IPS-18a (cell line): Measurements from ENCODE around the gene GHRL.
"Not testable (repeated sequence)": the region's sequence is repeated elsewhere in the genome, so short reads cannot be mapped to it uniquely, and the experiment has no call there.

Experiments
- H3K27ac ChIP-seq: one replicate; pipeline ENCODE4 v1.5.1; 2013; ENCODE audit warnings: low read length
- H3K27me3 ChIP-seq: one replicate; pipeline ENCODE4 v1.6.1; 2013; ENCODE audit warnings: mild to moderate bottlenecking, low read length; ENCODE audit not compliant: control insufficient read depth, insufficient read depth
- H3K36me3 ChIP-seq: one replicate; pipeline ENCODE4 v1.6.1; 2013; ENCODE audit warnings: low read depth, low read length; ENCODE audit not compliant: control insufficient read depth
- H3K4me1 ChIP-seq: one replicate; pipeline ENCODE4 v1.6.1; 2013; ENCODE audit warnings: low read depth, low read length; ENCODE audit not compliant: control insufficient read depth
- H3K4me3 ChIP-seq: one replicate; pipeline ENCODE4 v1.5.1; 2013; ENCODE audit warnings: low read length
- H3K9ac ChIP-seq: one replicate; pipeline ENCODE4 v1.6.1; 2013; ENCODE audit warnings: mild to moderate bottlenecking, low read length, moderate library complexity
- H3K9me3 ChIP-seq: one replicate; pipeline ENCODE4 v1.6.1; 2013; ENCODE audit warnings: low read depth, low read length; ENCODE audit not compliant: control insufficient read depth

Gene GHRL

DNA sequence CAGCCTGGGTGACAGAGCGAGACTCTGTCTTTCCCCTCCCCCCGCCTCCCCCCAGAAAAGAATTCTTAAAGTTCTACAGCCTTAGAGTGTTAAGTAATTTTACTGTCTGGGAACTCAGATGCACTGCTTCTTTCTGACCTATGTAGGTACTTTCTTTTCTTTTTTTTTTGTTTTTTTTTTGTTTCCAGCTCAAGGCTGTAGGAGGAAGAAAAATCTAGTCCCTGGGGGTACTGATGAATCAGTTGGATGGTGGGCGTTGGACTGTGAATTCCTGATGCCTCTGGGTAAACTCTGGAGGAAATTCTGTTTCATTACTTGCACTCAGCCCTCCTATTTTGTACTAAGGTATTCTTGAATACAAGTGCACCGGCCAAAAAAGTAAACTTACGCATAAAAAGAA lies 10.8 kb downstream of the GHRL start:
- Histone ChIP-seq H3K36me3 (peaks cover 43% of the 10 kb centered on the region), H3K4me1 (peaks cover 6% of the 10 kb centered on the region)

DNA sequence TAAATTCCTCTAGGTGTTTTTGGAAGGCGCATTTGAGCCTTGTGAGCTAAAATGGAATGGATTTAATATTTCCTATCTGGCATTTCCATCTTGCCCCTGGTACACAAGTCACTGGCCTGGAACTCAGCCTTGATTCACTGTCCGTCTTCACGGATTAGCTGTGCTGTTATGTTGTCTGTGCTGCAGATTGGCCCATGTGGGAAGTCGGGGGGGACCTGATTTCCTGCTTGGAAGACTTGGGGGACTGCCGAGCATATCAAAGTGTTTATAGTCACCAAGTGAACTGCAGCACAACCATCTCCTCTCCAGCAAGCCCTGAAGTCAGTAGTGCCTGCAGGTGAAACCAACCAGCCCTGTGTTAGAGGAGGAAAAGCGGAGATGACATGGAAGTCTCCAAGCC lies 12.2 kb downstream of the GHRL start:
- Histone ChIP-seq H3K27ac (no peak overlapping the region), H3K36me3 (peaks cover 45% of the 10 kb centered on the region), H3K4me1 (no peaks in the 10 kb centered on the region), H3K4me3 (no peak overlapping the region), H3K9me3 (no peaks in the 10 kb centered on the region), H3K9ac (no peak overlapping the region), H3K27me3 (no peaks in the 10 kb centered on the region)

More for the DNA sequence above, 10.8 kb downstream of the GHRL start:
- H3K4me3 ChIP-seq = no peak overlapping the region
- no peak overlapping the region for H3K9ac ChIP-seq
- no peaks in the 10 kb centered on the region for H3K27me3 ChIP-seq
- no peaks in the 10 kb centered on the region for H3K9me3 ChIP-seq
- no peak overlapping the region for H3K27ac ChIP-seq

GRCh38 chr3:10280177-10280529 lies 12.6 kb downstream of the GHRL start:
- no peaks in the 10 kb centered on the region for H3K9me3 ChIP-seq
- no peaks in the 10 kb centered on the region for H3K27me3 ChIP-seq

GRCh38 chr3:10279384-10280176 lies 13.2 kb downstream of the GHRL start:
- no peak overlapping the region for H3K27ac ChIP-seq
- H3K4me1 ChIP-seq = no peaks in the 10 kb centered on the region
- no peak overlapping the region for H3K9ac ChIP-seq
- H3K36me3 ChIP-seq = peaks cover 45% of the 10 kb centered on the region
- no peaks in the 10 kb centered on the region for H3K27me3 ChIP-seq
- H3K9me3 ChIP-seq = no peaks in the 10 kb centered on the region
- no peak overlapping the region for H3K4me3 ChIP-seq

More at GRCh38 chr3:10280177-10280529, 12.6 kb downstream of the GHRL start:
- H3K36me3 ChIP-seq = peaks cover 45% of the 10 kb centered on the region
- no peak overlapping the region for H3K9ac ChIP-seq
- H3K4me3 ChIP-seq = no peak overlapping the region
- no peak overlapping the region for H3K27ac ChIP-seq
- no peaks in the 10 kb centered on the region for H3K4me1 ChIP-seq

DNA sequence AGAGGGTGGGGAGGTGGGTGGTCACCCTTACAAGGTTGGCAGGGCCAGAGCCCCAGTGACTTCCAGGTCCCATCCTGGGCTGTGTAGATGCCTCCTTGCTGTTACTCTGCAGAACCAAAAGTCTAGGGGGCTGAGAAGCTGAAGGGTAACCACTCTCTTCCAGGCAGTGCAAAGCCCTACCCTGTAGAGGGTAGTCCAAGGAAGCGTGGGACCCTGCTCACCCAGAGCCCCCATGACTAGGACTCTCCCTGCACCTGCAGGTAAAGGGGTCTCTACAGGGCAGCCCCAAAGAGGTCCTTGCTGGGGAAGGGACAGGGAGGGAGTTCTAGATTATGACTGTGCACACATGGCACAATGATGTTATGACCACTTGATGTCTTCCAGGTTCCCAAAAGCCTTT lies 14.2 kb downstream of the GHRL start:
- Histone ChIP-seq H3K4me3 (no peak overlapping the region), H3K27me3 (no peaks in the 10 kb centered on the region), H3K4me1 (no peaks in the 10 kb centered on the region), H3K27ac (no peak overlapping the region), H3K9ac (no peak overlapping the region), H3K9me3 (no peaks in the 10 kb centered on the region), H3K36me3 (peaks cover 43% of the 10 kb centered on the region)

DNA sequence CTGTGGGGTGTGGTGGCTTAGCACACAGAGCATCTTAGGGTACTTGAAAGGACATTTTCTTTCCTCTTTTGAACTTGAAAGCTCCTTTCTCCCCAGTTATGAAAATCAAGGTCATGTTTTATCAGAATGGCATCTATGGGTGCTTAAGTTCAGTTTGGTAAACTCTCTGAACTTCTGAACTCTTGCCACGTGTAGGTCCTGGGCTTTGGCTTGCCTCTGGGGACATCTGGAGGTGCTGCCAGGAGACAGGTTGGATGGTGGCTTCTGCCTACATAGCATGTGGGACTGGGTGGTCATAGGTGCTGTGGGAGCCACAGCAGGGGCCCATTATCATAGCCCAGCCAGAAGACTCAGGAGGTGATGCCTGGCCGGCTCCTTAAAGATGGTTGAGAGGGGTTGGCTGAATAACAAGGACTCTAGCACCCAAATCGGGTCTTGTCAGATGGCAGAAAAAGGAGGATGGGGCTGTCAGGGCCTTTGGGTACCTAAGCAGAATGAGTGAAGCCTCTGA lies 15.6 kb downstream of the GHRL start:
- H3K4me3 ChIP-seq = no peak overlapping the region
- H3K27ac ChIP-seq = no peak overlapping the region
- H3K4me1 ChIP-seq = no peaks in the 10 kb centered on the region
- no peaks in the 10 kb centered on the region for H3K9me3 ChIP-seq
- peaks cover 37% of the 10 kb centered on the region for H3K36me3 ChIP-seq
- H3K27me3 ChIP-seq = no peaks in the 10 kb centered on the region
- H3K9ac ChIP-seq = no peak overlapping the region

DNA sequence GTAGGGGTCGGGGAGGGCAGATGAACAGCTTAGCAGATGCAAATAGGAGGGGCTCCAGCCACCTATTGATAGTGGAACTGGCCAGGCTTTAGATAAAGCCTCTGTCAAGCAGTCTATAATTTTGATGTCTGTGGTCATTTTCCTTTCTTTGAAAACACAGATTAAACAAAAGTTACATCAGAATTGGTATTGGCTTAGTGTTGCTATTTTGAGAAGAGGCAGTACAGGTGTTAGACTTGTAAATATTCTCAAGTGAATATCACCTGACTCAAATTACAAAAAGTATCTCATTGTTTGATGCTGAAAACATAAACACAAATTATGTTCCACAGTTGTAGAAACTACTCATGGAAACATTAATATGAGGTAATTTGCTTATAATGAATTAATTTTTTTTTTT lies 18.1 kb downstream of the GHRL start:
- Histone ChIP-seq H3K9ac (no peak overlapping the region), H3K4me1 (no peaks in the 10 kb centered on the region), H3K27ac (no peak overlapping the region), H3K9me3 (no peaks in the 10 kb centered on the region), H3K4me3 (no peak overlapping the region), H3K27me3 (no peaks in the 10 kb centered on the region), H3K36me3 (peaks cover 37% of the 10 kb centered on the region)

- Histone ChIP-seq H3K36me3 (peaks cover 35% of the 10 kb centered on the region), H3K4me1 (no peaks in the 10 kb centered on the region)
Measured at GRCh38 chr3:10273702-10274305, 18.9 kb downstream of the GHRL start.

GRCh38 chr3:10272977-10273376 lies 19.8 kb downstream of the GHRL start:
- Histone ChIP-seq H3K9me3 (no peaks in the 10 kb centered on the region), H3K27me3 (no peaks in the 10 kb centered on the region), H3K27ac (no peak overlapping the region), H3K4me1 (no peaks in the 10 kb centered on the region), H3K9ac (no peak overlapping the region), H3K36me3 (peaks cover 28% of the 10 kb centered on the region), H3K4me3 (no peak overlapping the region)

More at GRCh38 chr3:10273702-10274305, 18.9 kb downstream of the GHRL start:
- H3K9me3 ChIP-seq = no peaks in the 10 kb centered on the region
- no peak overlapping the region for H3K27ac ChIP-seq
- no peaks in the 10 kb centered on the region for H3K27me3 ChIP-seq
- no peak overlapping the region for H3K9ac ChIP-seq
- H3K4me3 ChIP-seq = no peak overlapping the region

DNA sequence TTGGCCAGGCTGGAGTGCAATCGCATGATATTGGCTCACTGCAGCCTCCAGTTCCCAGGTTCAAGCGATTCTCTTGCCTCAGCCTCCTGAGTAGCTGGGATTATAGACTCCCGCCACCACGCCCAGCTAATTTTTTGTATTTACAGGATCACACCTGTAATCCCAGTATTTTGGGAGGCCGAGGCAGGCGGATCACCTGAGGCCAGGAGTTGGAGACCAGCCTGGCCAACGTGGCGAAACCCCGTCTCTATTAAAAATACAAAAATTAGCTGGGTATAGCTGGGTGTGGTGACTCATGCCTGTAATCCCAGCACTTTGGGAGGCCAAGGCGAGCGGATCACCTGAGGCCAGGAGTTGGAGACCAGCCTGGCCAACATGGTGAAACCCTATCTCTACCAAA lies 20.3 kb downstream of the GHRL start:
- H3K4me3 ChIP-seq, H3K27ac ChIP-seq, H3K4me1 ChIP-seq, H3K27me3 ChIP-seq, H3K9ac ChIP-seq, H3K9me3 ChIP-seq: not testable (repeated sequence)
- H3K36me3 ChIP-seq = peaks cover 26% of the 10 kb centered on the region

DNA sequence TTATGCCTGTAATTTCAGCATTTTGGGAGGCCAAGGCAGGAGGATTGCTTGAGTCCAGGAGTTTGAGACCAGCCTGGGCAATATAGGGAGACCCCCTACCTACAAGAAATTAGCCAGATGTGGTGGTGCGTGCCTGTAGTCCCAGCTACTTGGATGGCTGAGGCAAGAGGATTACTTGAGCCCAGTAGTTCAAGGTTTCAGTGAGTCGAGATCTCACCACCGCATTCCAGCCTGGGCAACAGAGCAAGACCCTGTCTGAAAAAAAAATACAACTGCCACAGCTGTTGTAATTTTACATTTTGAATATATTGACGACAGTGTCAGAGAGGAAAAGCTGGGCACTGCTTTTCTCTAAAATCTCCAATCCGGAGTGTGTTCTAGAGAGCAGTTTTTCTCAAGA lies 23.3 kb downstream of the GHRL start:
- no peak overlapping the region for H3K9ac ChIP-seq
- peaks cover 19% of the 10 kb centered on the region for H3K36me3 ChIP-seq
- H3K4me3 ChIP-seq = no peak overlapping the region
- H3K4me1 ChIP-seq = no peaks in the 10 kb centered on the region
- no peaks in the 10 kb centered on the region for H3K9me3 ChIP-seq
- H3K27me3 ChIP-seq = no peaks in the 10 kb centered on the region
- H3K27ac ChIP-seq = no peak overlapping the region

DNA sequence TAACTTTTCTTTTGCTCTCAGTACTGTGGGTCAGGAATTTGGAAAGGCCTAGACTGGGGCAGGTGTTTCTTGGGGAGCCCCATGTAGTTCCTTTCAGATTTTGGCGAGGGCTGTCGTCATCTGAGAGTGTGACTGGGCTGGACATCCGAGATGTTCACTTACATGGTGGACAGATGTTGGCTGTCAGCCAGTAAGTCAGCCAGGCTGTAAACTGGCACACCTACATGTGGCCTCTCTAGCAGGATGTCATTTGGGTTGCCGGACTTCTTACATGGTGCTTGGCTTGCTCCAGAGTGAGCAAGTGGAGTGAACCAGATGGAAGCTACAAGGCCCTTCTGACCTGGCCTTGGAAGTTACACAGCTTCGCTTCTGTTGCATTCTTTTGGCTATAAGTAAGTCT lies 23.8 kb downstream of the GHRL start:
- H3K4me1 ChIP-seq = peaks cover 3% of the 10 kb centered on the region
- H3K27me3 ChIP-seq = no peaks in the 10 kb centered on the region
- no peak overlapping the region for H3K9ac ChIP-seq
- no peaks in the 10 kb centered on the region for H3K9me3 ChIP-seq
- peaks cover 19% of the 10 kb centered on the region for H3K36me3 ChIP-seq
- H3K4me3 ChIP-seq = no peak overlapping the region
- no peak overlapping the region for H3K27ac ChIP-seq
